BE2C (cell line): Measurements from ENCODE around the gene CLCN1.

Source experiments
- DNase-seq: peaks from one replicate; pipeline ENCODE4 v3.0.0-alpha.2; 2020
- H3K27me3 ChIP-seq: fragments of 250-450 bp; sonication (Bioruptor Pico); 2 replicates; pipeline ENCODE4 v1.5.1; 2020; ENCODE audit warnings: mild to moderate bottlenecking
- H3K36me3 ChIP-seq: fragments of 250-450 bp; sonication (Bioruptor Pico); 2 replicates; pipeline ENCODE4 v1.5.1; 2020; ENCODE audit warnings: mild to moderate bottlenecking
- H3K4me1 ChIP-seq: fragments of 250-450 bp; sonication (Bioruptor Pico); 2 replicates; pipeline ENCODE4 v1.5.1; 2020
- H3K4me3 ChIP-seq: 2 replicates; pipeline ENCODE4 v1.5.1; 2011; ENCODE audit warnings: low read depth, low read length
- H3K9me3 ChIP-seq: fragments of 250-450 bp; sonication (Bioruptor Pico); 2 replicates; pipeline ENCODE4 v1.5.1; 2020
- CTCF ChIP-seq: IDR thresholded peaks from 2 replicates; pipeline ENCODE4 v1.5.1; 2012; ENCODE audit warnings: mild to moderate bottlenecking, low read depth, low read length

CLCN1 gene

GRCh38 chr7:143401265-143401664, 85.4 kb downstream of the CLCN1 start:
- no peak for TF ChIP-seq CTCF
- no peak for DNase-seq
- Histone ChIP-seq H3K36me3 (no peaks in the 10 kb centered on the region), H3K4me3 (no peak overlapping the region), H3K9me3 (no peaks in the 10 kb centered on the region), H3K4me1 (no peaks in the 10 kb centered on the region), H3K27me3 (peaks cover 27% of the 10 kb centered on the region)
